Nephron progenitor cell (in vitro differentiated cells): ENCODE results near the gene CFAP157.

Experiments used
- DNase-seq: peaks from one replicate; pipeline ENCODE4 v3.0.0; 2021
- H3K27ac Mint-ChIP-seq: 2 replicates; pipeline ENCODE4 v1.8.0; 2021; ENCODE audit warnings: mild to moderate bottlenecking, moderate library complexity, mixed read lengths
- H3K27me3 Mint-ChIP-seq: 2 replicates; pipeline ENCODE4 v1.8.0; 2021; ENCODE audit warnings: mild to moderate bottlenecking, low read depth, mixed read lengths; ENCODE audit not compliant: poor library complexity
- H3K36me3 Mint-ChIP-seq: 2 replicates; pipeline ENCODE4 v1.8.0; 2021; ENCODE audit warnings: low read depth, mixed read lengths
- H3K4me1 Mint-ChIP-seq: 2 replicates; pipeline ENCODE4 v1.8.0; 2021; ENCODE audit warnings: mixed read lengths
- H3K4me3 Mint-ChIP-seq: 2 replicates; pipeline ENCODE4 v1.8.0; 2021; ENCODE audit warnings: mild to moderate bottlenecking, moderate library complexity, mixed read lengths
- H3K9me3 Mint-ChIP-seq: 2 replicates; pipeline ENCODE4 v1.8.0; 2021; ENCODE audit warnings: mild to moderate bottlenecking, moderate library complexity, mixed read lengths
- CTCF ChIP-seq: fragments of 200-600 bp; sonication (generic); IDR thresholded peaks from 2 replicates; pipeline ENCODE4 v1.5.0; 2021; ENCODE audit warnings: antibody characterized with exemption

The CFAP157 gene

GRCh38 chr9:127679506-127679905 is 27.3 kb upstream of the CFAP157 start:
- TF ChIP-seq CTCF, result no peak
- Mint-ChIP-seq H3K27me3 (no peaks in the 10 kb centered on the region), H3K4me3 (no peak overlapping the region), H3K36me3 (peaks cover 43% of the 10 kb centered on the region), H3K4me1 (peaks cover 6% of the 10 kb centered on the region), H3K9me3 (no peaks in the 10 kb centered on the region), H3K27ac (peak overlapping the region; percentile 9)
- DNase-seq, result no peak

GRCh38 chr9:127680226-127680625 is 26.6 kb upstream of the CFAP157 start:
- H3K36me3 Mint-ChIP-seq, result peaks cover 43% of the 10 kb centered on the region
- H3K4me3 Mint-ChIP-seq, result no peak overlapping the region
- TF ChIP-seq CTCF, result no peak
- peak overlapping the region; percentile 41 for H3K27ac Mint-ChIP-seq
- H3K27me3 Mint-ChIP-seq, result no peaks in the 10 kb centered on the region
- no peaks in the 10 kb centered on the region for H3K9me3 Mint-ChIP-seq
- peaks cover 6% of the 10 kb centered on the region for H3K4me1 Mint-ChIP-seq
- no peak for DNase-seq

- peaks cover 6% of the 10 kb centered on the region for H3K4me1 Mint-ChIP-seq
- no peaks in the 10 kb centered on the region for H3K9me3 Mint-ChIP-seq
- no peak for TF ChIP-seq CTCF
- H3K27ac Mint-ChIP-seq, result peak overlapping the region; percentile 20
- peaks cover 2% of the 10 kb centered on the region for H3K27me3 Mint-ChIP-seq
- no peak for DNase-seq
- peaks cover 44% of the 10 kb centered on the region for H3K36me3 Mint-ChIP-seq
- H3K4me3 Mint-ChIP-seq, result no peak overlapping the region
Observed at GRCh38 chr9:127680846-127681245, 25.9 kb upstream of the CFAP157 start.

- H3K27me3 Mint-ChIP-seq, result peaks cover 7% of the 10 kb centered on the region
- H3K27ac Mint-ChIP-seq, result no peak overlapping the region
- peaks cover 43% of the 10 kb centered on the region for H3K36me3 Mint-ChIP-seq
- no peak for DNase-seq
- no peaks in the 10 kb centered on the region for H3K9me3 Mint-ChIP-seq
- H3K4me1 Mint-ChIP-seq, result peaks cover 6% of the 10 kb centered on the region
- no peak overlapping the region for H3K4me3 Mint-ChIP-seq
- TF ChIP-seq CTCF, result no peak
Observed at GRCh38 chr9:127682351-127683136, 24.2 kb upstream of the CFAP157 start.

GRCh38 chr9:127683723-127684122 is 23.1 kb upstream of the CFAP157 start:
- Mint-ChIP-seq H3K36me3 (peaks cover 43% of the 10 kb centered on the region), H3K4me3 (no peak overlapping the region), H3K27me3 (peaks cover 7% of the 10 kb centered on the region), H3K4me1 (peaks cover 6% of the 10 kb centered on the region), H3K27ac (peak overlapping the region; percentile 12), H3K9me3 (no peaks in the 10 kb centered on the region)
- no peak for TF ChIP-seq CTCF
- no peak for DNase-seq

GRCh38 chr9:127684576-127684975 is 22.2 kb upstream of the CFAP157 start:
- DNase-seq, result no peak
- no peaks in the 10 kb centered on the region for H3K9me3 Mint-ChIP-seq
- TF ChIP-seq CTCF, result no peak
- H3K4me1 Mint-ChIP-seq, result peaks cover 6% of the 10 kb centered on the region
- H3K27me3 Mint-ChIP-seq, result peaks cover 7% of the 10 kb centered on the region
- H3K4me3 Mint-ChIP-seq, result no peak overlapping the region
- peaks cover 50% of the 10 kb centered on the region for H3K36me3 Mint-ChIP-seq
- peak overlapping the region; percentile 70 for H3K27ac Mint-ChIP-seq
